K562 (cell line): Measurements from ENCODE around the gene COX6A1. TPM values are rescaled to one million over a fixed set of nuclear protein-coding genes. Genes with fewer than 3 reads are reported as not detected.

Experiments
- CBFB ChIP-seq: sonication (generic); formaldehyde crosslinking; IDR thresholded peaks from 2 replicates; pipeline ENCODE4 v1.4.0; 2020; ENCODE audit warnings: mild to moderate bottlenecking, missing genetic modification reagents
- CHD4 ChIP-seq: fragments of 200-600 bp; sonication (generic); IDR thresholded peaks from 3 replicates; pipeline ENCODE4 v1.6.1; 2012; ENCODE audit warnings: low read depth, mild to moderate bottlenecking, mixed read lengths, low read length, inconsistent platforms; ENCODE audit not compliant: insufficient read depth, insufficient replicate concordance, poor library complexity, severe bottlenecking
- DACH1 ChIP-seq: fragments of 450-650 bp; IDR thresholded peaks from 2 replicates; pipeline ENCODE4 v1.6.1; 2018; ENCODE audit not compliant: partially characterized antibody
- FOXM1 ChIP-seq, 2 experiments: fragments of 450-650 bp in 1 of 2; sonication (generic) in 1 of 2; formaldehyde crosslinking in 1 of 2; IDR thresholded peaks; 2 replicates each; pipeline versions ENCODE4 v1.6.1 to v1.9.0; 2017 to 2022; ENCODE audit warnings: low read depth in 2 of 2, mild to moderate bottlenecking in 2 of 2, missing genetic modification reagents in 1 of 2, moderate library complexity in 1 of 2
- HLTF ChIP-seq: fragments of 450-650 bp; IDR thresholded peaks from 2 replicates; pipeline ENCODE4 v1.6.1; 2016
- RBM15 ChIP-seq: fragments of 200-400 bp; formaldehyde crosslinking; IDR thresholded peaks from 2 replicates; pipeline ENCODE4 v1.6.1; 2018; ENCODE audit warnings: mild to moderate bottlenecking, low read length, moderate library complexity; ENCODE audit not compliant: insufficient read depth
- RFX7 ChIP-seq: fragments of 250-450 bp; sonication (Bioruptor Pico); IDR thresholded peaks from 2 replicates; pipeline ENCODE4 v1.5.1; 2021; ENCODE audit warnings: mild to moderate bottlenecking
- WHSC1 ChIP-seq: IDR thresholded peaks from one replicate; pipeline ENCODE4 v1.6.1; 2012; ENCODE audit warnings: low read length, control low read depth, inconsistent platforms
- XRCC3 ChIP-seq: fragments of 450-650 bp; IDR thresholded peaks from 2 replicates; pipeline ENCODE4 v1.6.1; 2017; ENCODE audit warnings: mild to moderate bottlenecking, moderate library complexity
- ZBTB5 ChIP-seq: fragments of 450-650 bp; IDR thresholded peaks from 2 replicates; pipeline ENCODE4 v1.6.1; 2017; ENCODE audit warnings: antibody characterized with exemption
- ZNF277 ChIP-seq: fragments of 250-450 bp; sonication (Bioruptor Pico); IDR thresholded peaks from 2 replicates; pipeline ENCODE4 v1.8.0; 2022; ENCODE audit warnings: inconsistent platforms, mild to moderate bottlenecking, moderate library complexity, borderline replicate concordance
- ZNF444 ChIP-seq: fragments of 250-450 bp; sonication (Bioruptor Pico); IDR thresholded peaks from 2 replicates; pipeline ENCODE4 v1.4.0; 2020; ENCODE audit warnings: mild to moderate bottlenecking, moderate library complexity
- ZNF695 ChIP-seq: fragments of 450-650 bp; formaldehyde crosslinking; IDR thresholded peaks from 2 replicates; pipeline ENCODE4 v1.4.0; 2020; ENCODE audit warnings: mild to moderate bottlenecking, moderate library complexity
- polyA plus RNA-seq, 8 experiments: library from polyadenylated mRNA; depleted of rRNA in 4 of 8; stranded (reverse) in 5 of 8; unstranded in 3 of 8; fragments of >200 nt; fragmentation: Nextera tagmentation in 2 of 8; fragmentation: Illumina TruSeq in 1 of 8; extraction: Ambion mirVana in 2 of 8; extraction: Trizol in 1 of 8; gene quantifications; 2 replicates each; pipeline versions ENCODE4 v1.2.1 to v1.2.3, GENCODE V29; 2011 to 2014; ENCODE audit warnings: inconsistent platforms in 1 of 8, missing spikeins in 1 of 8
- total RNA-seq, 7 experiments: library from RNA; depleted of rRNA in 6 of 7; stranded (reverse); fragments of >200 nt in 6 of 7; fragmentation: Illumina TruSeq in 2 of 7; extraction: Trizol in 2 of 7; gene quantifications; 2 replicates each; pipeline versions ENCODE4 v1.2.1 to v1.2.3, GENCODE V29; 2011 to 2021; ENCODE audit warnings: low replicate concordance in 1 of 7
- TF ChIP-seq, protein P1 (sequence below), 3 experiments: fragments of 200-800 bp in 1 of 3; fragments of 250-450 bp in 1 of 3; fragments of 450-650 bp in 1 of 3; sonication (Bioruptor Pico) in 1 of 3; sonication (Bioruptor generic) in 1 of 3; formaldehyde crosslinking in 1 of 3; IDR thresholded peaks; 2 replicates each; pipeline versions ENCODE4 v1.6.1 to v1.8.0; 2016 to 2022; ENCODE audit warnings: mild to moderate bottlenecking in 2 of 3, missing genetic modification characterization in 2 of 3, missing compliant biosample characterization in 1 of 3, moderate library complexity in 1 of 3
- TF ChIP-seq, protein P2 (sequence below): IDR thresholded peaks from 2 replicates; pipeline ENCODE4 v1.6.1; 2016; ENCODE audit warnings: missing genetic modification characterization, missing compliant biosample characterization
- TF ChIP-seq, protein P3 (sequence below), 3 experiments: IDR thresholded peaks in 2 of 3; conservative IDR thresholded peaks in 1 of 3; 2 replicates each; pipeline ENCODE4 v1.5.1; 2011 to 2012; ENCODE audit warnings: low read length in 3 of 3, mild to moderate bottlenecking in 3 of 3, control low read depth in 2 of 3, improper control_type of control experiment in 1 of 3, inconsistent platforms in 1 of 3, low read depth in 1 of 3, mixed read lengths in 1 of 3, moderate library complexity in 1 of 3; ENCODE audit not compliant: insufficient read depth in 2 of 3

COX6A1 gene
- total and polyA plus RNA-seq, 9 of the 15 experiments (the other 6 are each of a cell fraction or from before 2014, with no cell fraction given) = 414 to 4,142 (median 931) TPM

GRCh38 chr12:120469450-120470149 is 31.7 kb downstream of the COX6A1 start, which contains the start of gene SRSF9 (continued):
- TF ChIP-seq, protein P1, sequence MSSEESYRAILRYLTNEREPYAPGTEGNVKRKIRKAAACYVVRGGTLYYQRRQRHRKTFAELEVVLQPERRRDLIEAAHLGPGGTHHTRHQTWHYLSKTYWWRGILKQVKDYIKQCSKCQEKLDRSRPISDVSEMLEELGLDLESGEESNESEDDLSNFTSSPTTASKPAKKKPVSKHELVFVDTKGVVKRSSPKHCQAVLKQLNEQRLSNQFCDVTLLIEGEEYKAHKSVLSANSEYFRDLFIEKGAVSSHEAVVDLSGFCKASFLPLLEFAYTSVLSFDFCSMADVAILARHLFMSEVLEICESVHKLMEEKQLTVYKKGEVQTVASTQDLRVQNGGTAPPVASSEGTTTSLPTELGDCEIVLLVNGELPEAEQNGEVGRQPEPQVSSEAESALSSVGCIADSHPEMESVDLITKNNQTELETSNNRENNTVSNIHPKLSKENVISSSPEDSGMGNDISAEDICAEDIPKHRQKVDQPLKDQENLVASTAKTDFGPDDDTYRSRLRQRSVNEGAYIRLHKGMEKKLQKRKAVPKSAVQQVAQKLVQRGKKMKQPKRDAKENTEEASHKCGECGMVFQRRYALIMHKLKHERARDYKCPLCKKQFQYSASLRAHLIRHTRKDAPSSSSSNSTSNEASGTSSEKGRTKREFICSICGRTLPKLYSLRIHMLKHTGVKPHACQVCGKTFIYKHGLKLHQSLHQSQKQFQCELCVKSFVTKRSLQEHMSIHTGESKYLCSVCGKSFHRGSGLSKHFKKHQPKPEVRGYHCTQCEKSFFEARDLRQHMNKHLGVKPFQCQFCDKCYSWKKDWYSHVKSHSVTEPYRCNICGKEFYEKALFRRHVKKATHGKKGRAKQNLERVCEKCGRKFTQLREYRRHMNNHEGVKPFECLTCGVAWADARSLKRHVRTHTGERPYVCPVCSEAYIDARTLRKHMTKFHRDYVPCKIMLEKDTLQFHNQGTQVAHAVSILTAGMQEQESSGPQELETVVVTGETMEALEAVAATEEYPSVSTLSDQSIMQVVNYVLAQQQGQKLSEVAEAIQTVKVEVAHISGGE (CRISPR knock-in tag; IDR thresholded peaks at IDR 0.05) = peak in 1 of 3 experiments; percentile 74; a peak in 2 of 6 replicates
- TF ChIP-seq CHD4 (no peak), WHSC1 (no peak), DACH1 (peak; percentile 10), HLTF (no peak), XRCC3 (no peak), RBM15 (no peak), CBFB (CRISPR knock-in tag) (no peak), ZBTB5 (no peak), FOXM1 (IDR thresholded peaks at IDR 0.05; ENCODE audit: low read depth) (0 out of 2 replicates have a peak, but pooled peaks have one; percentile 9), FOXM1 (CRISPR knock-in tag; IDR thresholded peaks at IDR 0.05; ENCODE audit: low read depth) (0 out of 2 replicates have a peak, but pooled peaks have one; percentile 50), ZNF277 (CRISPR knock-in tag) (no peak), RFX7 (no peak), ZNF444 (CRISPR knock-in tag) (no peak), ZNF695 (CRISPR knock-in tag) (no peak)
- TF ChIP-seq, protein P2, sequence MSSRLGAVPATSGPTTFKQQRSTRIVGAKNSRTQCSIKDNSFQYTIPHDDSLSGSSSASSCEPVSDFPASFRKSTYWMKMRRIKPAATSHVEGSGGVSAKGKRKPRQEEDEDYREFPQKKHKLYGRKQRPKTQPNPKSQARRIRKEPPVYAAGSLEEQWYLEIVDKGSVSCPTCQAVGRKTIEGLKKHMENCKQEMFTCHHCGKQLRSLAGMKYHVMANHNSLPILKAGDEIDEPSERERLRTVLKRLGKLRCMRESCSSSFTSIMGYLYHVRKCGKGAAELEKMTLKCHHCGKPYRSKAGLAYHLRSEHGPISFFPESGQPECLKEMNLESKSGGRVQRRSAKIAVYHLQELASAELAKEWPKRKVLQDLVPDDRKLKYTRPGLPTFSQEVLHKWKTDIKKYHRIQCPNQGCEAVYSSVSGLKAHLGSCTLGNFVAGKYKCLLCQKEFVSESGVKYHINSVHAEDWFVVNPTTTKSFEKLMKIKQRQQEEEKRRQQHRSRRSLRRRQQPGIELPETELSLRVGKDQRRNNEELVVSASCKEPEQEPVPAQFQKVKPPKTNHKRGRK (tag) = no peak
- TF ChIP-seq, protein P3, sequence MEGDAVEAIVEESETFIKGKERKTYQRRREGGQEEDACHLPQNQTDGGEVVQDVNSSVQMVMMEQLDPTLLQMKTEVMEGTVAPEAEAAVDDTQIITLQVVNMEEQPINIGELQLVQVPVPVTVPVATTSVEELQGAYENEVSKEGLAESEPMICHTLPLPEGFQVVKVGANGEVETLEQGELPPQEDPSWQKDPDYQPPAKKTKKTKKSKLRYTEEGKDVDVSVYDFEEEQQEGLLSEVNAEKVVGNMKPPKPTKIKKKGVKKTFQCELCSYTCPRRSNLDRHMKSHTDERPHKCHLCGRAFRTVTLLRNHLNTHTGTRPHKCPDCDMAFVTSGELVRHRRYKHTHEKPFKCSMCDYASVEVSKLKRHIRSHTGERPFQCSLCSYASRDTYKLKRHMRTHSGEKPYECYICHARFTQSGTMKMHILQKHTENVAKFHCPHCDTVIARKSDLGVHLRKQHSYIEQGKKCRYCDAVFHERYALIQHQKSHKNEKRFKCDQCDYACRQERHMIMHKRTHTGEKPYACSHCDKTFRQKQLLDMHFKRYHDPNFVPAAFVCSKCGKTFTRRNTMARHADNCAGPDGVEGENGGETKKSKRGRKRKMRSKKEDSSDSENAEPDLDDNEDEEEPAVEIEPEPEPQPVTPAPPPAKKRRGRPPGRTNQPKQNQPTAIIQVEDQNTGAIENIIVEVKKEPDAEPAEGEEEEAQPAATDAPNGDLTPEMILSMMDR (IDR thresholded peaks at IDR 0.05 in 2 of 3, conservative IDR thresholded peaks at IDR 0.05 in 1 of 3; ENCODE audit: insufficient read depth in 2 of 3, low read depth in 1 of 3, low read length in 3 of 3) = peak; percentile 88 to 94 (median 93)
